HCT116 (cell line): ENCODE data around the gene MYBPC2. TPM values are rescaled to one million over a fixed set of nuclear protein-coding genes. Genes with fewer than 3 reads are reported as not detected.

ENCODE experiments used
- ATAC-seq: fragments of 200-7000 bp; cut with Tn5 transposase; 2 replicates; pipeline ENCODE4 v1.9.1; 2020; ENCODE audit warnings: mild to moderate bottlenecking, moderate library complexity
- BruUV-seq: library from RNA; stranded (reverse); fragments of 400-500 nt; replicated peaks from 2 replicates; lab custom pipeline; 2021; lab: Mats Ljungman, UMichigan
- CTCF ChIA-PET: fragments of 300-600 bp; sonication (Branson Sonifier 250); formaldehyde crosslinking; loops from one replicate; lab custom pipeline; 2021; ENCODE audit warnings: antibody characterized with exemption; lab: Charles Lee
- POLR2A ChIA-PET: fragments of 300-600, 350-600 bp; sonication (Branson Sonifier 250); formaldehyde crosslinking; loops from one replicate; lab custom pipeline; 2021; ENCODE audit warnings: antibody characterized with exemption; lab: Charles Lee
- RAD21 ChIA-PET, 2 experiments: fragments of 300-600 bp; sonication (Branson Sonifier 250); formaldehyde crosslinking; loops; one replicate each; lab custom pipeline; 2023; ENCODE audit warnings: low total read pairs in 2 of 2; ENCODE audit not compliant: uncharacterized antibody in 2 of 2, unreplicated experiment in 2 of 2, low non-redundant PET in 1 of 2; lab: Charles Lee
- DNase-seq: peaks from one replicate; pipeline ENCODE4 v3.0.0-alpha.2; 2010; ENCODE audit warnings: low read depth, low spot score
- H2AFZ ChIP-seq: fragments of 200-600 bp; shearing (Covaris generic), sonication (generic); 2 replicates; pipeline ENCODE4 v1.6.1; 2017; ENCODE audit warnings: low read depth, mixed run types, mixed read lengths, antibody characterized with exemption, low read length; ENCODE audit not compliant: poor library complexity, severe bottlenecking
- H3K27ac ChIP-seq: 2 replicates; pipeline ENCODE4 v1.5.1; 2012; ENCODE audit warnings: low read depth, low read length
- H3K27me3 ChIP-seq: fragments of 200-600 bp; sonication (generic); 2 replicates; pipeline ENCODE4 v1.6.1; 2016; ENCODE audit warnings: mixed run types, low read length, mixed read lengths; ENCODE audit not compliant: insufficient read depth
- H3K36me3 ChIP-seq, 2 experiments: fragments of 200-500 bp in 1 of 2; fragments of 200-600 bp in 1 of 2; sonication (Bioruptor generic) in 1 of 2; sonication (generic) in 1 of 2; 2 replicates each; pipeline versions ENCODE4 v1.5.1 to v1.6.1; 2014 to 2016; ENCODE audit warnings: low read length in 2 of 2, inconsistent platforms in 1 of 2, mixed read lengths in 1 of 2, mixed run types in 1 of 2; ENCODE audit not compliant: insufficient read depth in 2 of 2, control insufficient read depth in 1 of 2
- H3K4me1 ChIP-seq, 2 experiments: fragments of 200-600 bp in 1 of 2; sonication (generic) in 1 of 2; 2 replicates each; pipeline versions ENCODE4 v1.5.1 to v1.6.1; 2012 to 2017; ENCODE audit warnings: low read length in 2 of 2, inconsistent platforms in 1 of 2, mild to moderate bottlenecking in 1 of 2, mixed read lengths in 1 of 2, mixed run types in 1 of 2, moderate library complexity in 1 of 2; ENCODE audit not compliant: insufficient read depth in 2 of 2, control insufficient read depth in 1 of 2
- H3K4me2 ChIP-seq: fragments of 200-600 bp; sonication (generic); 2 replicates; pipeline ENCODE4 v1.6.1; 2017; ENCODE audit warnings: mixed run types, low read length, mixed read lengths
- H3K4me3 ChIP-seq, 2 experiments: fragments of 200-600 bp in 1 of 2; sonication (generic) in 1 of 2; replicated peaks in 1 of 2; 2 replicates each; pipeline ENCODE4 v1.5.1; 2011 to 2016; ENCODE audit warnings: low read length in 2 of 2, control low read depth in 1 of 2, low read depth in 1 of 2, mild to moderate bottlenecking in 1 of 2, mixed read lengths in 1 of 2, mixed run types in 1 of 2
- H3K79me2 ChIP-seq: fragments of 200-600 bp; sonication (generic); 2 replicates; pipeline ENCODE4 v1.6.1; 2017; ENCODE audit warnings: mild to moderate bottlenecking, mixed run types, low read length, moderate library complexity, mixed read lengths; ENCODE audit not compliant: insufficient read depth
- H3K9ac ChIP-seq: fragments of 200-600 bp; sonication (generic); 2 replicates; pipeline ENCODE4 v1.6.1; 2016; ENCODE audit warnings: low read length, mixed read lengths
- H3K9me2 ChIP-seq: fragments of 200-600 bp; sonication (generic), shearing (Covaris generic); 2 replicates; pipeline ENCODE4 v1.6.1; 2017; ENCODE audit warnings: mixed run types, mild to moderate bottlenecking, moderate library complexity; ENCODE audit not compliant: insufficient read depth
- H3K9me3 ChIP-seq, 2 experiments: fragments of 200-500 bp in 1 of 2; fragments of 200-600 bp in 1 of 2; sonication (Bioruptor generic) in 1 of 2; sonication (generic) in 1 of 2; 2 replicates each; pipeline ENCODE4 v1.6.1; 2014 to 2017; ENCODE audit warnings: low read length in 2 of 2, mixed read lengths in 2 of 2, inconsistent platforms in 1 of 2, low read depth in 1 of 2, mild to moderate bottlenecking in 1 of 2, mixed run types in 1 of 2, moderate library complexity in 1 of 2; ENCODE audit not compliant: control insufficient read depth in 1 of 2, insufficient read depth in 1 of 2
- H4K20me1 ChIP-seq: fragments of 200-600 bp; sonication (generic), shearing (Covaris generic); 2 replicates; pipeline ENCODE4 v1.6.1; 2017; ENCODE audit warnings: mixed run types, mild to moderate bottlenecking, moderate library complexity; ENCODE audit not compliant: insufficient read depth
- EGR1 ChIP-seq: IDR thresholded peaks from 2 replicates; pipeline ENCODE4 v1.6.1; 2012; ENCODE audit warnings: low read depth
- MAX ChIP-seq: IDR thresholded peaks from 2 replicates; pipeline ENCODE4 v1.6.1; 2012
- POLR2AphosphoS5 ChIP-seq: IDR thresholded peaks from 2 replicates; pipeline ENCODE4 v1.6.1; 2011; ENCODE audit warnings: mild to moderate bottlenecking, low read depth, low read length, moderate library complexity
- SP1 ChIP-seq: IDR thresholded peaks from 2 replicates; pipeline ENCODE4 v1.6.1; 2012; ENCODE audit warnings: low read depth
- TCF7L2 ChIP-seq: IDR thresholded peaks from 2 replicates; pipeline ENCODE4 v1.7.0; 2011; ENCODE audit warnings: borderline replicate concordance, inconsistent platforms; ENCODE audit not compliant: insufficient read depth, insufficient read length; ENCODE audit errors: extremely low read depth
- YY1 ChIP-seq: IDR thresholded peaks from 2 replicates; pipeline ENCODE4 v1.6.1; 2011; ENCODE audit warnings: low read length, low read depth, moderate library complexity, mild to moderate bottlenecking; ENCODE audit not compliant: insufficient replicate concordance; ENCODE audit errors: extremely low read depth
- ZBTB33 ChIP-seq: IDR thresholded peaks from 2 replicates; pipeline ENCODE4 v1.6.1; 2011; ENCODE audit warnings: mild to moderate bottlenecking, low read length, moderate library complexity; ENCODE audit not compliant: insufficient replicate concordance; ENCODE audit errors: extremely low read depth
- intact Hi-C: fragments of 100-400 bp; cut with micrococcal nuclease; formaldehyde crosslinking; loops from 2 replicates; pipeline ENCODE4 v1.10.0; 2022
- total RNA-seq: library from RNA; stranded (reverse); gene quantifications from one replicate; pipeline ENCODE4 v1.2.1, GENCODE V29; 2021; ENCODE audit not compliant: unreplicated experiment

MYBPC2 gene
- total RNA-seq, 1 experiment from 2014 or later = not detected

GRCh38 chr19:50501186-50501567 is 68.5 kb downstream of the MYBPC2 start:
- ATAC-seq = no peak
- Histone ChIP-seq H3K9me2 (no peaks in the 10 kb centered on the region), H3K36me3 (no peaks in the 10 kb centered on the region; a peak in 1 of 4 replicates), H4K20me1 (no peaks in the 10 kb centered on the region), H3K4me3 (no peak overlapping the region)
- intact Hi-C loops = no loop called here
- no peak for DNase-seq
- no peak for TF ChIP-seq POLR2AphosphoS5
- TF ChIP-seq YY1 = no peak
- TF ChIP-seq SP1 = no peak
- no peak for TF ChIP-seq ZBTB33
- no peak for TF ChIP-seq TCF7L2
- no peak for TF ChIP-seq EGR1
- TF ChIP-seq MAX = no peak
- TF ChIP-seq, all 23 proteins: peak for 0
- no peaks in the 10 kb centered on the region for H3K79me2 ChIP-seq
- BruUV-seq = no TSS peak
- POLR2A ChIA-PET = no interaction called here
- no peaks in the 10 kb centered on the region for H3K27me3 ChIP-seq
- H3K27ac ChIP-seq = no peak overlapping the region
- H3K9ac ChIP-seq = no peak overlapping the region
- H3K4me1 ChIP-seq = peaks cover 0 to 9% of the 10 kb centered on the region in 2 experiments; a peak in 3 of 4 replicates
- RAD21 ChIA-PET = no interaction called here
- H3K4me2 ChIP-seq = no peak overlapping the region
- H2AFZ ChIP-seq = no peak overlapping the region
- no peaks in the 10 kb centered on the region for H3K9me3 ChIP-seq
- CTCF ChIA-PET = no interaction called here
